ENCODE measurements around the gene CHST6.

CHST6 gene

GRCh38 chr16:75497558-75497957 is 2.3 kb upstream of the CHST6 start:
- Histone ChIP-seq H3K27ac (replicated peaks; ENCODE audit: low read length) (no peak overlapping the region), H3K4ac (ENCODE audit: low read length) (no peak overlapping the region), H3K27me3 (ENCODE audit: control insufficient read depth in 3 of 3, insufficient read depth in 3 of 3, low read depth in 1 of 3, low read length in 3 of 3) (peaks cover 0 to 49% (median 0%) of the 10 kb centered on the region in 3 experiments), H2BK15ac (ENCODE audit: low read length) (no peak overlapping the region), H3K18ac (ENCODE audit: low read length) (no peak overlapping the region), H3K4me2 (ENCODE audit: insufficient read depth, low read length, poor library complexity, severe bottlenecking) (no peak overlapping the region), H3K79me1 (ENCODE audit: low read depth, low read length) (no peaks in the 10 kb centered on the region), H2BK5ac (ENCODE audit: low read length) (no peak overlapping the region), H3K36me3 (replicated peaks in 1 of 2; ENCODE audit: control insufficient read depth in 2 of 2, insufficient read depth in 2 of 2, low read length in 2 of 2) (no peaks in the 10 kb centered on the region), H3K4me1 (ENCODE audit: control insufficient read depth in 2 of 2, insufficient read depth in 1 of 2, low read depth in 1 of 2, low read length in 2 of 2) (peaks cover 0 to 5% of the 10 kb centered on the region in 2 donors), H3K9ac (ENCODE audit: low read depth, low read length, poor library complexity) (no peak overlapping the region), H3K23ac (ENCODE audit: low read depth, low read length, poor library complexity) (no peak overlapping the region), H2AFZ (ENCODE audit: low read length) (no peak overlapping the region), H2BK120ac (ENCODE audit: low read depth, low read length) (no peak overlapping the region), H3K9me3 (replicated peaks in 1 of 2; ENCODE audit: control insufficient read depth in 2 of 2, insufficient read depth in 1 of 2, low read depth in 1 of 2, low read length in 2 of 2) (peaks cover 0 to 3% of the 10 kb centered on the region in 2 donors), H4K8ac (ENCODE audit: low read depth, low read length) (no peak overlapping the region), H3K4me3 (ENCODE audit: low read length in 2 of 2) (no peak overlapping the region), H3K14ac (ENCODE audit: low read length) (no peak overlapping the region), H2BK12ac (ENCODE audit: low read length) (no peak overlapping the region), H4K91ac (ENCODE audit: low read depth, low read length, poor library complexity) (no peak overlapping the region), H2AK5ac (ENCODE audit: low read depth, low read length) (no peak overlapping the region)
- whole genome bisulfite sequencing, 2 donors (ENCODE audit: extremely low coverage in 2 of 2, insufficient read length in 2 of 2, insufficient replicate concordance in 1 of 2): no CpG with 5 or more reads among the region's 4 CpGs
- no peak for DNase-seq (ENCODE audit: low spot score)

GRCh38 chr16:75494661-75495075 is 573 bp downstream of the CHST6 start:
- Histone ChIP-seq H3K23ac (ENCODE audit: low read depth, low read length, poor library complexity) (peak overlapping the region; percentile 3), H2BK15ac (ENCODE audit: low read length) (peak overlapping the region; percentile 40), H3K27me3 (ENCODE audit: control insufficient read depth in 3 of 3, insufficient read depth in 3 of 3, low read depth in 1 of 3, low read length in 3 of 3) (peaks cover 0 to 41% (median 0%) of the 10 kb centered on the region in 3 experiments), H3K9me3 (replicated peaks in 1 of 2; ENCODE audit: control insufficient read depth in 2 of 2, insufficient read depth in 1 of 2, low read depth in 1 of 2, low read length in 2 of 2) (no peaks in the 10 kb centered on the region), H3K9ac (ENCODE audit: low read depth, low read length, poor library complexity) (peak overlapping the region; percentile 56), H3K4me3 (ENCODE audit: low read length in 2 of 2) (peak overlapping the region; percentile 46 to 87), H3K79me1 (ENCODE audit: low read depth, low read length) (no peaks in the 10 kb centered on the region), H2AK5ac (ENCODE audit: low read depth, low read length) (peak overlapping the region; percentile 75), H3K4ac (ENCODE audit: low read length) (no peak overlapping the region), H3K36me3 (replicated peaks in 1 of 2; ENCODE audit: control insufficient read depth in 2 of 2, insufficient read depth in 2 of 2, low read length in 2 of 2) (no peaks in the 10 kb centered on the region), H2BK120ac (ENCODE audit: low read depth, low read length) (no peak overlapping the region), H3K27ac (replicated peaks; ENCODE audit: low read length) (no peak overlapping the region), H3K4me1 (ENCODE audit: control insufficient read depth in 2 of 2, insufficient read depth in 1 of 2, low read depth in 1 of 2, low read length in 2 of 2) (peaks cover 0 to 5% of the 10 kb centered on the region in 2 donors), H3K18ac (ENCODE audit: low read length) (peak overlapping the region; percentile 58), H2BK5ac (ENCODE audit: low read length) (no peak overlapping the region), H2AFZ (ENCODE audit: low read length) (peak overlapping the region; percentile 98), H4K8ac (ENCODE audit: low read depth, low read length) (peak overlapping the region; percentile 92), H2BK12ac (ENCODE audit: low read length) (no peak overlapping the region), H4K91ac (ENCODE audit: low read depth, low read length, poor library complexity) (no peak overlapping the region), H3K14ac (ENCODE audit: low read length) (no peak overlapping the region), H3K4me2 (ENCODE audit: insufficient read depth, low read length, poor library complexity, severe bottlenecking) (peak overlapping the region; percentile 87)
- WGBS, 2 donors (ENCODE audit: extremely low coverage in 2 of 2, insufficient read length in 2 of 2, insufficient replicate concordance in 1 of 2): no CpG with 5 or more reads among the region's 26 CpGs
- peak; percentile 15 for DNase-seq (ENCODE audit: low spot score)

- H2BK5ac ChIP-seq (ENCODE audit: low read length): no peak overlapping the region
- peak overlapping the region; percentile 46 to 87 for H3K4me3 ChIP-seq (ENCODE audit: low read length in 2 of 2)
- WGBS, 2 donors (ENCODE audit: extremely low coverage in 2 of 2, insufficient read length in 2 of 2, insufficient replicate concordance in 1 of 2): no CpG with 5 or more reads among the region's 5 CpGs
- H2AFZ ChIP-seq (ENCODE audit: low read length): peak overlapping the region; percentile 98
- no peak overlapping the region for H3K14ac ChIP-seq (ENCODE audit: low read length)
- DNase-seq (ENCODE audit: low spot score): no peak
- H3K9ac ChIP-seq (ENCODE audit: low read depth, low read length, poor library complexity): no peak overlapping the region
- no peak overlapping the region for H4K91ac ChIP-seq (ENCODE audit: low read depth, low read length, poor library complexity)
- no peak overlapping the region for H3K27ac ChIP-seq (replicated peaks; ENCODE audit: low read length)
- no peaks in the 10 kb centered on the region for H3K9me3 ChIP-seq (replicated peaks in 1 of 2; ENCODE audit: control insufficient read depth in 2 of 2, insufficient read depth in 1 of 2, low read depth in 1 of 2, low read length in 2 of 2)
- no peak overlapping the region for H3K18ac ChIP-seq (ENCODE audit: low read length)
- peak overlapping the region; percentile 87 for H3K4me2 ChIP-seq (ENCODE audit: insufficient read depth, low read length, poor library complexity, severe bottlenecking)
- no peak overlapping the region for H2BK120ac ChIP-seq (ENCODE audit: low read depth, low read length)
- H2BK12ac ChIP-seq (ENCODE audit: low read length): no peak overlapping the region
- no peak overlapping the region for H3K23ac ChIP-seq (ENCODE audit: low read depth, low read length, poor library complexity)
- no peak overlapping the region for H2BK15ac ChIP-seq (ENCODE audit: low read length)
- peaks cover 0 to 40% (median 0%) of the 10 kb centered on the region in 3 experiments for H3K27me3 ChIP-seq (ENCODE audit: control insufficient read depth in 3 of 3, insufficient read depth in 3 of 3, low read depth in 1 of 3, low read length in 3 of 3)
- H4K8ac ChIP-seq (ENCODE audit: low read depth, low read length): no peak overlapping the region
- no peak overlapping the region for H2AK5ac ChIP-seq (ENCODE audit: low read depth, low read length)
- no peaks in the 10 kb centered on the region for H3K36me3 ChIP-seq (replicated peaks in 1 of 2; ENCODE audit: control insufficient read depth in 2 of 2, insufficient read depth in 2 of 2, low read length in 2 of 2)
- no peaks in the 10 kb centered on the region for H3K79me1 ChIP-seq (ENCODE audit: low read depth, low read length)
- peaks cover 0 to 3% of the 10 kb centered on the region in 2 donors for H3K4me1 ChIP-seq (ENCODE audit: control insufficient read depth in 2 of 2, insufficient read depth in 1 of 2, low read depth in 1 of 2, low read length in 2 of 2)
- no peak overlapping the region for H3K4ac ChIP-seq (ENCODE audit: low read length)
Measured at GRCh38 chr16:75494184-75494583, 1.1 kb downstream of the CHST6 start.

GRCh38 chr16:75491876-75492275 is 3.4 kb downstream of the CHST6 start:
- WGBS, 2 donors (ENCODE audit: extremely low coverage in 2 of 2, insufficient read length in 2 of 2, insufficient replicate concordance in 1 of 2): no CpG with 5 or more reads among the region's 1 CpG
- Histone ChIP-seq H3K36me3 (replicated peaks in 1 of 2; ENCODE audit: control insufficient read depth in 2 of 2, insufficient read depth in 2 of 2, low read length in 2 of 2) (peaks cover 0 to 2% of the 10 kb centered on the region in 2 donors), H2AK5ac (ENCODE audit: low read depth, low read length) (no peak overlapping the region), H4K8ac (ENCODE audit: low read depth, low read length) (no peak overlapping the region), H3K27me3 (ENCODE audit: control insufficient read depth in 3 of 3, insufficient read depth in 3 of 3, low read depth in 1 of 3, low read length in 3 of 3) (peaks cover 0 to 31% (median 0%) of the 10 kb centered on the region in 3 experiments), H3K9ac (ENCODE audit: low read depth, low read length, poor library complexity) (no peak overlapping the region), H4K91ac (ENCODE audit: low read depth, low read length, poor library complexity) (no peak overlapping the region), H3K4me1 (ENCODE audit: control insufficient read depth in 2 of 2, insufficient read depth in 1 of 2, low read depth in 1 of 2, low read length in 2 of 2) (peaks cover 0 to 3% of the 10 kb centered on the region in 2 donors), H3K27ac (replicated peaks; ENCODE audit: low read length) (no peak overlapping the region), H3K18ac (ENCODE audit: low read length) (no peak overlapping the region), H3K14ac (ENCODE audit: low read length) (no peak overlapping the region), H2BK12ac (ENCODE audit: low read length) (no peak overlapping the region), H3K9me3 (replicated peaks in 1 of 2; ENCODE audit: control insufficient read depth in 2 of 2, insufficient read depth in 1 of 2, low read depth in 1 of 2, low read length in 2 of 2) (no peaks in the 10 kb centered on the region), H3K4me3 (ENCODE audit: low read length in 2 of 2) (no peak overlapping the region), H2AFZ (ENCODE audit: low read length) (no peak overlapping the region), H2BK120ac (ENCODE audit: low read depth, low read length) (no peak overlapping the region), H3K4ac (ENCODE audit: low read length) (no peak overlapping the region), H3K79me1 (ENCODE audit: low read depth, low read length) (no peaks in the 10 kb centered on the region), H3K23ac (ENCODE audit: low read depth, low read length, poor library complexity) (no peak overlapping the region), H2BK5ac (ENCODE audit: low read length) (no peak overlapping the region), H2BK15ac (ENCODE audit: low read length) (no peak overlapping the region), H3K4me2 (ENCODE audit: insufficient read depth, low read length, poor library complexity, severe bottlenecking) (no peak overlapping the region)
- no peak for DNase-seq (ENCODE audit: low spot score)

Measured in neuronal stem cell (in vitro differentiated cells).